ENCODE measurements around the gene GPATCH2.

Gene GPATCH2

GRCh38 chr1:217660353-217661062 lies 29.6 kb upstream of the GPATCH2 start:
- TF ChIP-seq CTCF (IDR thresholded peaks at IDR 0.05; ENCODE audit: low read depth, low read length) = peak; percentile 55

GRCh38 chr1:217650674-217651073 lies 19.8 kb upstream of the GPATCH2 start:
- TF ChIP-seq CTCF (IDR thresholded peaks at IDR 0.05; ENCODE audit: low read depth, low read length) = no peak
- DNase-seq = no peak
- Histone ChIP-seq H3K27me3 (ENCODE audit: insufficient read depth, low read depth, severe bottlenecking) (no peaks in the 10 kb centered on the region), H3K27ac (no peak overlapping the region), H3K4me3 (ENCODE audit: low read depth, low read length) (no peak overlapping the region), H3K36me3 (no peaks in the 10 kb centered on the region), H3K9me3 (ENCODE audit: severe bottlenecking) (no peaks in the 10 kb centered on the region)

More at GRCh38 chr1:217660353-217661062, 29.6 kb upstream of the GPATCH2 start:
- Histone ChIP-seq H3K9me3 (ENCODE audit: severe bottlenecking) (no peaks in the 10 kb centered on the region), H3K27me3 (ENCODE audit: insufficient read depth, low read depth, severe bottlenecking) (no peaks in the 10 kb centered on the region), H3K36me3 (no peaks in the 10 kb centered on the region), H3K4me3 (ENCODE audit: low read depth, low read length) (no peak overlapping the region), H3K27ac (no peak overlapping the region)
- no peak for DNase-seq

- no peaks in the 10 kb centered on the region for H3K36me3 ChIP-seq
- DNase-seq = no peak
Measured at GRCh38 chr1:217647791-217648190, 16.9 kb upstream of the GPATCH2 start.

GRCh38 chr1:217642455-217642854 lies 11.6 kb upstream of the GPATCH2 start:
- no peaks in the 10 kb centered on the region for H3K36me3 ChIP-seq
- no peaks in the 10 kb centered on the region for H3K9me3 ChIP-seq (ENCODE audit: severe bottlenecking)
- TF ChIP-seq CTCF (IDR thresholded peaks at IDR 0.05; ENCODE audit: low read depth, low read length) = no peak
- H3K4me3 ChIP-seq (ENCODE audit: low read depth, low read length) = no peak overlapping the region
- no peaks in the 10 kb centered on the region for H3K27me3 ChIP-seq (ENCODE audit: insufficient read depth, low read depth, severe bottlenecking)
- DNase-seq = peak; percentile 44
- no peak overlapping the region for H3K27ac ChIP-seq

More at GRCh38 chr1:217647791-217648190, 16.9 kb upstream of the GPATCH2 start:
- H3K4me3 ChIP-seq (ENCODE audit: low read depth, low read length) = no peak overlapping the region
- H3K27me3 ChIP-seq (ENCODE audit: insufficient read depth, low read depth, severe bottlenecking) = no peaks in the 10 kb centered on the region
- no peak overlapping the region for H3K27ac ChIP-seq
- no peaks in the 10 kb centered on the region for H3K9me3 ChIP-seq (ENCODE audit: severe bottlenecking)
- TF ChIP-seq CTCF (IDR thresholded peaks at IDR 0.05; ENCODE audit: low read depth, low read length) = no peak

- DNase-seq = no peak
- H3K9me3 ChIP-seq (ENCODE audit: severe bottlenecking) = no peaks in the 10 kb centered on the region
- H3K27me3 ChIP-seq (ENCODE audit: insufficient read depth, low read depth, severe bottlenecking) = no peaks in the 10 kb centered on the region
- no peak overlapping the region for H3K4me3 ChIP-seq (ENCODE audit: low read depth, low read length)
- no peak for TF ChIP-seq CTCF (IDR thresholded peaks at IDR 0.05; ENCODE audit: low read depth, low read length)
- no peak overlapping the region for H3K27ac ChIP-seq
- peaks cover 5% of the 10 kb centered on the region for H3K36me3 ChIP-seq
Measured at GRCh38 chr1:217627431-217627830, 3.5 kb downstream of the GPATCH2 start.

GRCh38 chr1:217626321-217626720 lies 4.6 kb downstream of the GPATCH2 start:
- no peak for TF ChIP-seq CTCF (IDR thresholded peaks at IDR 0.05; ENCODE audit: low read depth, low read length)
- Histone ChIP-seq H3K27me3 (ENCODE audit: insufficient read depth, low read depth, severe bottlenecking) (no peaks in the 10 kb centered on the region), H3K36me3 (peaks cover 5% of the 10 kb centered on the region), H3K27ac (no peak overlapping the region), H3K9me3 (ENCODE audit: severe bottlenecking) (no peaks in the 10 kb centered on the region), H3K4me3 (ENCODE audit: low read depth, low read length) (no peak overlapping the region)
- DNase-seq = no peak

All from WERI-Rb-1 (cell line).